NCI-H226 (cell line): ENCODE measurements around the gene RASGRP2.

Source experiments
- DNase-seq: peaks from one replicate; pipeline ENCODE4 v3.0.0-alpha.2; 2015

The RASGRP2 gene

GRCh38 chr11:64743591-64744543 lies at the start of gene RASGRP2:
Gene RASGRP2, minus strand, starts transcription at chr11:64744142. Its CDS starts 1,276 bp downstream, at chr11:64742866.
- DNase-seq: no peak

GRCh38 chr11:64792482-64792881 lies 48.5 kb upstream of the RASGRP2 start:
- DNase-seq: no peak

- no peak for DNase-seq
These were observed 47.9 kb upstream of the RASGRP2 start for GRCh38 chr11:64791781-64792291.

- DNase-seq: no peak
These were observed 46.5 kb upstream of the RASGRP2 start for GRCh38 chr11:64790205-64791095.

GRCh38 chr11:64789331-64790204 lies 45.6 kb upstream of the RASGRP2 start:
- DNase-seq: no peak

- no peak for DNase-seq
These were observed 44.6 kb upstream of the RASGRP2 start for GRCh38 chr11:64788321-64789215.

GRCh38 chr11:64787526-64788320 lies 43.8 kb upstream of the RASGRP2 start:
- peak; percentile 23 for DNase-seq

- DNase-seq: no peak
These were observed 42.4 kb upstream of the RASGRP2 start for GRCh38 chr11:64786308-64786707.

- DNase-seq: no peak
These were observed 41.1 kb upstream of the RASGRP2 start for GRCh38 chr11:64784813-64785581.

- DNase-seq: peak; percentile 100
These were observed 34.7 kb upstream of the RASGRP2 start, which contains the start of gene SF1 for GRCh38 chr11:64778473-64779298. Gene SF1, minus strand, starts transcription at chr11:64778542. Its CDS starts 150 bp downstream, at chr11:64778392.

GRCh38 chr11:64778223-64778472 lies 34.2 kb upstream of the RASGRP2 start:
- DNase-seq: no peak

- DNase-seq: peak; percentile 65
These were observed 33.7 kb upstream of the RASGRP2 start for GRCh38 chr11:64777449-64778222.

- DNase-seq: no peak
These were observed 32.9 kb upstream of the RASGRP2 start for GRCh38 chr11:64776875-64777274.

GRCh38 chr11:64776425-64776824 lies 32.5 kb upstream of the RASGRP2 start:
- no peak for DNase-seq

GRCh38 chr11:64774144-64774543 lies 30.2 kb upstream of the RASGRP2 start:
- DNase-seq: no peak

- no peak for DNase-seq
These were observed 28.5 kb upstream of the RASGRP2 start for GRCh38 chr11:64772303-64773018.

- DNase-seq: no peak
These were observed 27.9 kb upstream of the RASGRP2 start for GRCh38 chr11:64771861-64772260.
